Activated CD8-positive, alpha-beta memory T cell treated with anti-CD3 and anti-CD28 coated beads, Interleukin-2, amount 50 U/mL, for 4 hours (primary cell): Measurements from ENCODE around the gene ITPR2.
"Not testable (repeated sequence)": the region's sequence is repeated elsewhere in the genome, so short reads cannot be mapped to it uniquely, and the experiment has no call there.

Experiments used
- DNase-seq: peaks from one replicate; pipeline ENCODE4 v3.0.0-alpha.2; 2020

ITPR2 gene

GRCh38 chr12:26750531-26751175 lies 82.3 kb downstream of the ITPR2 start:
- no peak for DNase-seq

DNA sequence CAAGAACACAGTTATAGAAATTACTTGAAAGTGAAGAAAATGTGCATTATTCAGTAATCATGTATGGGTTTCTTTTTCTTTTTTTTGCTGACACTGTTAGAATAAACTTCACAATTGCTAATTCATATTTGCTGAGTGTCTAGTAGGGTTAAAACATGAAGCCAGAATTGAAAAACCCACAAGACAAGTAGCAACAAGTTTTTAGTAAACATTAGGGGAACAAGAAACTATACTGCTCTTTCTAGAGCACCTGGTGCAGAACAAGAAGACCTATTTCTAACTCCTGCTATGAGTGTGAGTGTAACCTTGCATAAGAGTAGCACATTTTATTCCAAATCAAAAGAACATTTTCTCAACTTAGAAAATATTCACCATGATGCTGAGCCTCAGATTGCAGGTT lies 83.2 kb downstream of the ITPR2 start:
- DNase-seq = no peak

GRCh38 chr12:26748741-26749431 lies 84.1 kb downstream of the ITPR2 start:
- DNase-seq = no peak

DNA sequence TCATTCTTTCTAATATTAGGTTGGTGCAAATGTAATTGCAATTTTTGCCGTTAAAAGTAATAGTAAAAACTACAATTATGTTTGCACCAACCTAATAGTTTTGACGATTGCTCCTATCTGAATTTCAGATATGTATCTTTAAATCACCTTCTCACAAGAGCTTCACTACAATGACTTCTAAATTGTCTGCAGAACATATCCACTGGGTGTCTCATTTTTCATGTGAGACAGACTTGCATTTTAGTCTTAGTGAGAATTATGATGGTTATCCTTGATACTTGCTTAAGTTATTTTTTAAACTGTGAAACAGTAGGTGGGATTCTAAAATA lies 84.6 kb downstream of the ITPR2 start:
- DNase-seq = no peak

- DNase-seq = no peak
These were observed 86.8 kb downstream of the ITPR2 start for GRCh38 chr12:26746121-26746714.

DNA sequence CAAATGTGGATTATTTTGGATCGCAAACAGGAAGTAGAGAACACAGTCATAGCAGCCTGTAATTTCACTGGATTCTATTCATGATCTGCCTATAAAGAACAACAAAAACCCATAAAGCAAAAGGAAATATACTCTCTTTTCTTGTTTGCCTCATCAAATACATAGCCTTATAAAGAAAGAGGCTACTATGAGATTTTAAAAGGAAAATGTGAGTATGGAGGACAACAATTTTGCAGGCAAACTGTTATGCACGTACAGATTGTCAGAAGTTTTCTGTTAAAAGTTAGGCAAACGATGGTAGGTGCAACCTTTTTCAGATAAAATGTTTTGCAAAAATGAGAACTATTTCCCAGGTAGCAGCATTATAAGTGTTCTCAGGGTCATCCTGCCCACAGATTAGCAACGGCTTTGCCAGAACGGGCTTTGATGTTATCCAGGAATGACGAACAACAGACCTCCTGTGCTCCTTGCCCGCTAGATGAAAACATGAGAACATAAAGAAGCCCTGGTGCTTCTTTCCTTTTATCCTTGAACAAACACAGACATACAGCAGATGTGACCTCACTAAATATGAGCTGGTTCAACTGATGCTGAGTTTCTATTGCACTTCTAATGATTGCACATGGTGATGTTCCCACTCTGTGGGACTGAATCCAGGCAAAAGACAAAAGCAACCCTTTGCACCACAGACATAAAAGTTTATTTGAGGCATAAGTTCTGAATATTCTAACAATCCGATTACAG lies 88.1 kb downstream of the ITPR2 start:
- no peak for DNase-seq

DNA sequence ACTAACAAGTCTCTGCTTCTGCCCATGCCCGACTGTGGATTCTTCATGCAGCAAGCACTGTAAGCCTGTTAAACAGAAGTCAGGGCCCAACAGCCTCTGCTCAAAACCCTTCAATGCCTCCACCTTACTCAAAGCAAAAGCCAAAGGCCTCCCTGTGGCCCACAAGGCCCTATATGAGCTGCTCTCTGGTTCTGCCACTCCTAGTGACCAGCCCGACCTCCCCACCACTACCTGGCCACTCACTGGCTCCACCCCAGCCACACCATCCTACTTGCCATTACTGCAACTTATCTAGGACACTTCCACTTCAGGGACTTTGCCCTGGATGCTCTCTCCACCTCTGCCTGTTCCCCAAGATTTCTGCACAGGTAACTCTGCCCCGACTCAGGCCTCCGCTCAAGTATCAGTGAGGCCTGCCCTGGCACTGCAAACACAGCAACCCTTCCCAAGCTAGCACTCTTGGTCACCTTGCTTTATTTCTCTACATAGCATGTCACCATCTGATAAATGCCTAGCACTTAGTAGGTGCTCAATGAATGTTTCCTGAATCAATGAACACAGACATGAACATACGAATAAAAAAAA lies 88.9 kb downstream of the ITPR2 start:
- no peak for DNase-seq

DNA sequence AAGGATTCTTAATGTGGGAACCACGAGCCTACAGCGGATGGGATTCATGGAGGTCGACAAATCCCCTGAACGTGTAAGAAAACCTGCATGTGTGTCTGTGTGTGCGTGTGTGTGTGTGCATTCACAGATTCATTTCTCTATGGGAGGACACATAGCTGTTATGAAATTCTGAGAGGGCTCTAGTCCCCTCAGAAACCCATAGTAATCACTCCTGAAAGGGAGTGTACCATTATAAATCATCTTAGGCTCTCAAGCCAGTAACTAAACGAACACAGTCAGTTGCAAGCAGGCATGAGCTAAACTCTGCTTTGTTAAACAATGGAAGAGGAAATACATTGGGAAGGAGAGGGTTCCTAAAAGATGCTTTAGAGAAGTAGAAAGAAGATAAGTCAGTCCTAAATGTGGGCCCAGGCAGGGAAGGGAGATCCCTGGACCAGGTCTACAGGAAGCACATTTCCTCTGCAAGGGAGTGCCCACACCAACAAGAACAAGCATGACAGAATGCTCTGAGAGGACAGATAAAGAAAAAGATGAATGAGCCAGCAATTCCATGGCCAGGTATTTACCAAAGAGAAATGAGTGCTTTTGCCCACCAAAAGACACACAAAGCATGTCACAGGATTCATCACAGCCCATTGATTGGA lies 91.3 kb downstream of the ITPR2 start:
- no peak for DNase-seq

DNA sequence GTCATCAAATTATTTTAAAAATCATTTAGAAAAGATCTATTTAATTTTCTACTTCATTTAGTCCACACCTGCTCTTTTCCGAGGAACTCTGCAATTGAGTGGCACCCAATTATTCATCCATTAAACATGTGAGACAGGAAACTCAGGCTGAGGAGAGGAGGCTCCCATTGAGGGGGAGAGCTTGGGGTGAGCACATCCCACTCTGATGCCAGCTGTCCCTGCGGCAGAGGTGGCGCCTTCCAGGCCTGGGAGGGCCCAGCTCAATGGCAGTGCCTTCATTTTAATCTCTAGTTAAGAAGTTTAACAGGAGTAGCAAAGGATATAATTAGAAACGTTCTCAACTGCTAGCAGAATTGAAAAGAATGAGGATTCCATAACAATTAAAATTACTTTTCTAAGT lies 92.0 kb downstream of the ITPR2 start:
- no peak for DNase-seq

DNA sequence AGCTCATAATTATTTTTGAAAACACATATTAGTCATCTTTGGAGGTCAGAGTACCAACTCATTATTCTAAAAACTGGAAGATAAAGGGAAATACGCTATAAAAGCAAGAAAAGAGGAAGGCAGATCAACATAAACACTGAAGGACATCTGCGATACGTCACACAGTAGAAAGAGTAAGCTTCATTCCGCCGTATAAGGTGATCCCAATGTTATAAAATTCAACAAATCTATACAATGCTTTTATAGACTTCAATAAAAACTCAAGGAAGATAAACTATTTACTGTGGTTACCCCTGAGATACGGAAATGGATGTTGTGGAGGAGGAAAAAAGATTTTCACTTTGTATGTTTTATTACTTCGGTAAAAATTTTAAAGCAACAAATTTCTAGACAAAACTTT lies 92.6 kb downstream of the ITPR2 start:
- DNase-seq = no peak

- DNase-seq = no peak
These were observed 95.4 kb downstream of the ITPR2 start for GRCh38 chr12:26737487-26738030.

DNA sequence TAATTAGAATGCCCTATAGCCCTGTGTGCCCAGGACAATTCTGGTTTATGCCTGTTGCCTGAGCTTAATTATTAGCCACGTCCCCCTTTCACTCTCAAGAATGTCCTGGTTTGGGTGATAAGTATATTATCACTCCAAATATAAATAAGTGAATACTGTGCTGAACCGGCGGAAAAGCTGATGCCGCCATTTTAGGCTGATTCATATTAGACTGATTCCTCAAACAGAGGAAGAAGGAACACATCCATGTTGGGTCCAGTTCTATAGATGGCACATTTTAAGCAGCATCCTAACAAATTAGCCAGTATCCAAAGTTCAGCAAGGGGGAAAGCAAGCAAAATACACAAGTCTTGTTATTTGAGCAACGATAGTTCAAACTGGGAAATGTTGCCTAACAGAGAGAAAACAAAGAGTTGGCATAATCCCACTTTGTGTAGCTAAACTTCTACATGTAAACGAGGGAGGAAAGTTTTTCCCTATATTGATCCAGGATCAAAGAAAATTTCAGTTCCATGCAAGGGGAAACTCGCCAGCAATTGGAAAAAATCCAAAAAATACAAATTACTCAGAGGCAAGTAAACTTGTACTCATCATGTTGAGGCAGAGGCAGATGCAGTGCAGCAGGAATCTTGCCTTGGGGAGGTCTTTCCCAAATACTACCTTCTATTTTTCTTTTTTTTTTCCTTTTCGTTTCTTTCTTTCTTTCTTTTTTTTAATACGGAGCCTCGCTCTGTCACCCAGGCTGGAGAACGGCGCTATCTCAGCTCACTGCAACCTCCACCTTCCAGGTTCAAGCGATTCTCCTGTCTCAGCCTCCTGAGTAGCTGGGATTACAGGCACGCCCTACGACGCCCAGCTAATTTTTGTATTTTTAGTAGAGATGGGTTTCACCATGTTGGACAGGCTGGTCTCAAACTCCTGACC lies 96.2 kb downstream of the ITPR2 start:
- no peak for DNase-seq

- DNase-seq = no peak
These were observed 97.8 kb downstream of the ITPR2 start for GRCh38 chr12:26735249-26735639.

DNA sequence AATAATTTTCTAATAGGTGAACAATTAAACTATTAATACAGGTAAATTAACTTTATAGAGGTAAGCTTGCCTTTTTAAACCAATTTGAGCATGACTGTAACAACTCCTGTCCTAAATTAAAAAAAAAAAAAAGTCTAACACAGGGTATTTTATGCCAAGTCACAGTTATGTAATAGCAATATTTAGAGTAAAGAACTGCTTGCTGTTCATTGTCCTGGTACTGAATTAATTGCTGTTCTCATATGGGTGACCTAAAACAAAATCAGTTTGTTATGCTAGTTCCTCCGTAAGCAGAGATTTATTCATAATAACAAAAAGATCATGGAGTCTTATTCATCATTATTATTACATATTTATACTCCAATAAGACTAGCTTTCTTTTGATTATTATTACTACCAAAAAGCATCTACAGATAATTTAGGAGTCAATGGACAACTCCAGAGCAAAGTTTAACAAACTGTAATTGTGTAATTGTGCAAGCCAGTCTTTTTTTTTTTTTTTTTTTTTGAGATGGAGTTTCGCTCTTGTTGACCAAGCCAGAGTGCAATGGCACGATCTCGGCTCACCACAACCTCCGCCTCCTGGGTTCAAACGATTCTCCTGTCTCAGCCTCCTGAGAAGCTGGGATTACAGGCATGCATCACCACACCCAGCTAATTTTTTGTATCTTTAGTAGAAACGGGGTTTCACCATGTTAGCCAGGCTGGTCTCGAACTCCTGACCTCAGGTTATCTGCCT lies 98.3 kb downstream of the ITPR2 start:
- no peak for DNase-seq

GRCh38 chr12:26732005-26732908 lies 100.7 kb downstream of the ITPR2 start:
- DNase-seq = no peak

DNA sequence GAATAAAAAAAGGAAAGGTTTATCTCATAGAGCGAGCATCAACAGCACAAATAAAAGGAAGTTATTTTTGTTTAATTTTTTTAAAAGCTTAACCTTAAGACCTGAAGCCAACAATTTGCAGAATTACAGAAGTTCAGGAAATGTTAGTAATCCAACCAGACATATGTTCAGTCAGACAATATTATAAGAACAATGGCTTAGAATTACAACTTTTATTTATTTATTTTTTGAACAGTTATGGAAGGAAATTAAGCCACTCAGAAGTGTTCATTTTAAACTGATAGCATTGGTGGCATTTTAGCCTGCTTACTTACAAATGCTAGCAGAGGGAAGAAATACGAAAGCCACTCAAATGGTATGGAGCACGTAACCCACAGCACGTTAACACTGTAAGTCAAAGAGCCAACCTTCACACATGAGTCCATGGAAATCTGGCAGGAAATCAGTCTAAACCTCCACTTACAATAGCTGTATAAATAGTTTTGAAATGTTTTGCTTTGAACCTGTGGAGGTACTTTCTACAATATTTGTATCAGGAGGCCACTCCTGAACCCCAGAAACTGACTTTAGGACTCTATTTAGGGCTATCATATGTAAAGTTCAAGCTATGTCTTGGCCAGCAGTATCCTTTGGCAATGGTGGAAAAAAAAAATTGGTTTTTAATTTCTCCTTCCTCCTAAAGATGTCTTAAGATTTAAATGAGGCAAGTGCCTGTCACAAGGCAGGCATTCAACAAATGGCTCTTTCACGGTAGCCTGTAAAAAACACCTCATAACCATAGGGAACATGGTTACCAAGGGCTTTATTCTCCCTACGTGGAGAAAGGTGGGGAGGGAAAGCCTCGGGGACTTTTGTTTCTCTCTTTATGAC lies 102.3 kb downstream of the ITPR2 start:
- no peak for DNase-seq

GRCh38 chr12:26729137-26729671 lies 103.8 kb downstream of the ITPR2 start:
- DNase-seq = not testable (repeated sequence)
